Measurements from ENCODE around the gene SEMA3D.

Gene SEMA3D

DNA sequence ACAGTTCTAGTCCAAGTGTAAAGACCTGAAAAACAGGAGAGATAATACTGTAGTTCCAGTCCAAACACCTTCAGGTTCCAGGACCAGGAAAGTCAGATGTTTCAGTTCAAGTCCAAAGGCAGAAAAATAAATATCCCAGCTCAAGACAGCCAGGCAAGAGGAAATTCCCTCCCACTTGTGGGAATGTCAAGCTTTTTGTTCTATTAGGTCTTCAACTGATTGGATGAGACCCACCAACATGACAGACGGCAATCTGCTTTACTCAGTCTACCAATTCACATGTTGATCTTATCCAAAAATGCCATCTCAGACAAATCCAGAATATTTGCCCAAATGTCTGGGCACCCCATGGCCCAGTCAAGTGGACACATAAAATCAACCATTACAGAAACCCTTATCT is 33.1 kb downstream of the SEMA3D start:
- no peaks in the 10 kb centered on the region for H3K27me3 ChIP-seq (ENCODE audit: insufficient read depth, low read length)
- no peak for DNase-seq
- no peaks in the 10 kb centered on the region for H3K79me2 ChIP-seq (ENCODE audit: control insufficient read depth, insufficient read depth, low read length, poor library complexity)
- no peak overlapping the region for H2BK12ac ChIP-seq (ENCODE audit: low read length)
- no peak overlapping the region for H4K8ac ChIP-seq (ENCODE audit: low read depth, low read length)
- H3K23ac ChIP-seq (ENCODE audit: low read length): no peak overlapping the region
- no peaks in the 10 kb centered on the region for H3K79me1 ChIP-seq (ENCODE audit: low read length)
- no peaks in the 10 kb centered on the region for H3K9me3 ChIP-seq (ENCODE audit: insufficient read depth, low read depth, low read length)
- H3K36me3 ChIP-seq (ENCODE audit: control insufficient read depth in 1 of 2, insufficient read depth in 2 of 2, low read length in 2 of 2): no peaks in the 10 kb centered on the region
- no peak overlapping the region for H3K9ac ChIP-seq (ENCODE audit: low read length)
- H3K4ac ChIP-seq (ENCODE audit: low read depth, low read length): no peak overlapping the region
- no peak overlapping the region for H3K4me3 ChIP-seq (ENCODE audit: low read depth, low read length)
- no peak overlapping the region for H3K14ac ChIP-seq (ENCODE audit: low read length)
- no peaks in the 10 kb centered on the region for H3K4me1 ChIP-seq (ENCODE audit: control insufficient read depth in 1 of 2, insufficient read depth in 2 of 2, low read length in 2 of 2)
- H4K91ac ChIP-seq (ENCODE audit: low read depth, low read length): no peak overlapping the region
- no peak overlapping the region for H3K18ac ChIP-seq (ENCODE audit: low read length)
- H2BK5ac ChIP-seq (ENCODE audit: low read depth, low read length, poor library complexity): no peak overlapping the region
- no peak overlapping the region for H2BK120ac ChIP-seq (ENCODE audit: insufficient read depth, low read length, poor library complexity)
- no CpG with 5 or more reads among the region's 1 CpG for WGBS (ENCODE audit: extremely low coverage, insufficient coverage, insufficient read length)
- H2AK5ac ChIP-seq (ENCODE audit: low read length): no peak overlapping the region
- no peak overlapping the region for H3K27ac ChIP-seq (ENCODE audit: low read depth, low read length)
- no peak overlapping the region for H2AFZ ChIP-seq (ENCODE audit: insufficient read depth, low read length, poor library complexity)
- H4K12ac ChIP-seq (ENCODE audit: low read depth, low read length): no peak overlapping the region
- H3K4me2 ChIP-seq (ENCODE audit: low read length): no peak overlapping the region

GRCh38 chr7:85150624-85151023 is 36.2 kb downstream of the SEMA3D start:
- Histone ChIP-seq H3K4ac (ENCODE audit: low read depth, low read length) (no peak overlapping the region), H3K23ac (ENCODE audit: low read length) (no peak overlapping the region), H3K9me3 (ENCODE audit: insufficient read depth, low read depth, low read length) (no peaks in the 10 kb centered on the region), H2BK120ac (ENCODE audit: insufficient read depth, low read length, poor library complexity) (no peak overlapping the region), H4K8ac (ENCODE audit: low read depth, low read length) (no peak overlapping the region), H3K27me3 (ENCODE audit: insufficient read depth, low read length) (no peaks in the 10 kb centered on the region), H3K79me1 (ENCODE audit: low read length) (no peaks in the 10 kb centered on the region), H2AK5ac (ENCODE audit: low read length) (no peak overlapping the region), H3K27ac (ENCODE audit: low read depth, low read length) (no peak overlapping the region), H2AFZ (ENCODE audit: insufficient read depth, low read length, poor library complexity) (no peak overlapping the region), H4K91ac (ENCODE audit: low read depth, low read length) (no peak overlapping the region), H3K14ac (ENCODE audit: low read length) (no peak overlapping the region), H3K4me1 (ENCODE audit: control insufficient read depth in 1 of 2, insufficient read depth in 2 of 2, low read length in 2 of 2) (no peaks in the 10 kb centered on the region), H3K4me3 (ENCODE audit: low read depth, low read length) (no peak overlapping the region), H3K79me2 (ENCODE audit: control insufficient read depth, insufficient read depth, low read length, poor library complexity) (no peaks in the 10 kb centered on the region), H2BK12ac (ENCODE audit: low read length) (no peak overlapping the region), H2BK5ac (ENCODE audit: low read depth, low read length, poor library complexity) (no peak overlapping the region), H3K36me3 (ENCODE audit: control insufficient read depth in 1 of 2, insufficient read depth in 2 of 2, low read length in 2 of 2) (no peaks in the 10 kb centered on the region), H3K18ac (ENCODE audit: low read length) (no peak overlapping the region), H3K4me2 (ENCODE audit: low read length) (no peak overlapping the region), H4K12ac (ENCODE audit: low read depth, low read length) (no peak overlapping the region), H3K9ac (ENCODE audit: low read length) (no peak overlapping the region)
- no peak for DNase-seq
- no CpG with 5 or more reads among the region's 1 CpG for WGBS (ENCODE audit: extremely low coverage, insufficient coverage, insufficient read length)

DNA sequence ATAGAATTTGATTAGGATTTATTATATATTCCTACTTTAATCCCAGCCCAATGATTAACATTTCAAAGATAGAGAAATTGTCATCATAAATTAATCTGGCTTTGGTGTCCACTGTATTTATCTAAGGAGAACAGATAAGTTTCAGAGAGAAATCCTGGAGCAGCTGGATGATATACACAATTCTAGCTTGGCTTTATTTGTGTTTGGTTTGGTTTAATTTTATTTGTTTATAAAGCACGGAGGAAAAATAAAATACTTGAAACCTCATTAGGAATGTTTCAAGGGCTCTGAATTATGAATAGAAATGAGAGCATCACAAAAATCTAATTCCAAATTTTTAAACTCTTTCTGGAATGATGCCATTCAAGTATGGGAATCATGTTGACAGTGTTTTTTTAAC is 42.1 kb downstream of the SEMA3D start:
- H3K36me3 ChIP-seq (ENCODE audit: control insufficient read depth in 1 of 2, insufficient read depth in 2 of 2, low read length in 2 of 2): no peaks in the 10 kb centered on the region
- DNase-seq: no peak
- H4K91ac ChIP-seq (ENCODE audit: low read depth, low read length): no peak overlapping the region
- H2AK5ac ChIP-seq (ENCODE audit: low read length): no peak overlapping the region
- no peak overlapping the region for H3K9ac ChIP-seq (ENCODE audit: low read length)
- H4K8ac ChIP-seq (ENCODE audit: low read depth, low read length): no peak overlapping the region
- no peak overlapping the region for H3K4me3 ChIP-seq (ENCODE audit: low read depth, low read length)
- H3K14ac ChIP-seq (ENCODE audit: low read length): no peak overlapping the region
- H2AFZ ChIP-seq (ENCODE audit: insufficient read depth, low read length, poor library complexity): no peak overlapping the region
- no peak overlapping the region for H3K27ac ChIP-seq (ENCODE audit: low read depth, low read length)
- H3K79me1 ChIP-seq (ENCODE audit: low read length): no peaks in the 10 kb centered on the region
- H3K4me1 ChIP-seq (ENCODE audit: control insufficient read depth in 1 of 2, insufficient read depth in 2 of 2, low read length in 2 of 2): no peaks in the 10 kb centered on the region
- no peaks in the 10 kb centered on the region for H3K9me3 ChIP-seq (ENCODE audit: insufficient read depth, low read depth, low read length)
- H3K23ac ChIP-seq (ENCODE audit: low read length): no peak overlapping the region
- no peak overlapping the region for H2BK5ac ChIP-seq (ENCODE audit: low read depth, low read length, poor library complexity)
- H3K27me3 ChIP-seq (ENCODE audit: insufficient read depth, low read length): no peaks in the 10 kb centered on the region
- H2BK120ac ChIP-seq (ENCODE audit: insufficient read depth, low read length, poor library complexity): no peak overlapping the region
- no peak overlapping the region for H3K4ac ChIP-seq (ENCODE audit: low read depth, low read length)
- H4K12ac ChIP-seq (ENCODE audit: low read depth, low read length): no peak overlapping the region
- no peak overlapping the region for H3K18ac ChIP-seq (ENCODE audit: low read length)
- H3K79me2 ChIP-seq (ENCODE audit: control insufficient read depth, insufficient read depth, low read length, poor library complexity): no peaks in the 10 kb centered on the region
- no peak overlapping the region for H3K4me2 ChIP-seq (ENCODE audit: low read length)
- no peak overlapping the region for H2BK12ac ChIP-seq (ENCODE audit: low read length)
- whole genome bisulfite sequencing (ENCODE audit: extremely low coverage, insufficient coverage, insufficient read length): no CpG with 5 or more reads among the region's 1 CpG

DNA sequence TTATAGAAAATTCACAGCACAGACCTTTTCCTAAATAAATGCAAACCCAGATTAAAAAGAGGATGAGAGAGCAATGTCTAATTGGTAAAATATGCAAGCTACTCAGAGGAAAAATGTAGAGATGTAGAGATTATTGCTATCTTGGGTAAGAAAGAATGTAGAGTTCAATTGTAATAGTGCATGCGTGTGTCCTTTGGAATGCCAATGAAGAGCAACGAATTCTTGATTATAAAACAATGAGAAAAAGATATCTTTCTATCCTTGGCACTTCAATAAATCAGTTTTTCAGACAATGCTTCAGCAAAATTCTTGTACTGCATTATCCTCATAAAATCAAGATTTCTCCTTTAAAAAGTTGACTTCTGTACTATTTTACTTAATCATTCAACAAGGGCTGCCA is 50.9 kb downstream of the SEMA3D start:
- no peaks in the 10 kb centered on the region for H3K79me1 ChIP-seq (ENCODE audit: low read length)
- H4K8ac ChIP-seq (ENCODE audit: low read depth, low read length): no peak overlapping the region
- no peak overlapping the region for H2AK5ac ChIP-seq (ENCODE audit: low read length)
- H3K27me3 ChIP-seq (ENCODE audit: insufficient read depth, low read length): no peaks in the 10 kb centered on the region
- H4K12ac ChIP-seq (ENCODE audit: low read depth, low read length): no peak overlapping the region
- H3K9me3 ChIP-seq (ENCODE audit: insufficient read depth, low read depth, low read length): no peaks in the 10 kb centered on the region
- no peak overlapping the region for H2BK12ac ChIP-seq (ENCODE audit: low read length)
- H3K4me1 ChIP-seq (ENCODE audit: control insufficient read depth in 1 of 2, insufficient read depth in 2 of 2, low read length in 2 of 2): no peaks in the 10 kb centered on the region
- H3K79me2 ChIP-seq (ENCODE audit: control insufficient read depth, insufficient read depth, low read length, poor library complexity): no peaks in the 10 kb centered on the region
- H2AFZ ChIP-seq (ENCODE audit: insufficient read depth, low read length, poor library complexity): no peak overlapping the region
- H4K91ac ChIP-seq (ENCODE audit: low read depth, low read length): no peak overlapping the region
- no peak overlapping the region for H3K4me2 ChIP-seq (ENCODE audit: low read length)
- no peaks in the 10 kb centered on the region for H3K36me3 ChIP-seq (ENCODE audit: control insufficient read depth in 1 of 2, insufficient read depth in 2 of 2, low read length in 2 of 2)
- no peak overlapping the region for H2BK5ac ChIP-seq (ENCODE audit: low read depth, low read length, poor library complexity)
- no peak overlapping the region for H3K9ac ChIP-seq (ENCODE audit: low read length)
- H3K4me3 ChIP-seq (ENCODE audit: low read depth, low read length): no peak overlapping the region
- H3K18ac ChIP-seq (ENCODE audit: low read length): no peak overlapping the region
- H3K23ac ChIP-seq (ENCODE audit: low read length): no peak overlapping the region
- H3K4ac ChIP-seq (ENCODE audit: low read depth, low read length): no peak overlapping the region
- peak; percentile 26 to 80 for DNase-seq
- no CpG with 5 or more reads among the region's 2 CpGs for WGBS (ENCODE audit: extremely low coverage, insufficient coverage, insufficient read length)
- no peak overlapping the region for H2BK120ac ChIP-seq (ENCODE audit: insufficient read depth, low read length, poor library complexity)
- no peak overlapping the region for H3K14ac ChIP-seq (ENCODE audit: low read length)
- no peak overlapping the region for H3K27ac ChIP-seq (ENCODE audit: low read depth, low read length)

Measured in trophoblast cell (in vitro differentiated cells and primary cell).